ENCODE measurements around the gene ADAMTS9. TPM values are rescaled to one million over a fixed set of nuclear protein-coding genes. Genes with fewer than 3 reads are reported as not detected.

Gene ADAMTS9
- total RNA-seq, 1 experiment from 2014 or later: 0.46 TPM

DNA sequence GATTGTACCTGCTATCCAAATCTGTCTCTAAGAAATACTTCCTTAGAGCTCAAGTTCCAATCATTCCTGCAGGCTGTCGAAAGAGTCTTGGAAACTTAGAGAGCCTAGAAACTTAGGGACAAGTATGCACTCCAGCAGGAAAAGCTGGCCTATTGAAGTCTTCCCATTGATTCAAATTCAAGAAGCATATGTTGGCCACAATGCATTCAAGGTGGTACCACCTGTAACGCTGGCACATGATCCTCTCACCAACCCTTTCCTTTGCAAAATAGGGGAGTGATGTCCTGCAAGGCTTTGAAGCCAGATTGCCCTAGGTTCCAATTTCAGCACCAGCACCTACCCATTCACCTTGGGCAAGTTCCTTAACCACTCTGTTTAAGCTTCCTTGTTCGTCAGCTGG is 6.0 kb downstream of the ADAMTS9 start:
- H3K9me3 ChIP-seq (ENCODE audit: control insufficient read depth, low read depth, low read length): no peaks in the 10 kb centered on the region
- no peak overlapping the region for H2BK120ac ChIP-seq (ENCODE audit: low read depth, low read length, poor library complexity, severe bottlenecking)
- Mint-ChIP-seq H3K4me1 (peaks cover 71 to 84% of the 10 kb centered on the region in 2 experiments), H3K9me3 (peaks cover 0 to 2% of the 10 kb centered on the region in 2 experiments; a peak in 2 of 5 replicates), H3K27ac (no peak overlapping the region), H3K27me3 (ENCODE audit: low read depth) (peaks cover 99% of the 10 kb centered on the region), H3K36me3 (ENCODE audit: insufficient read depth in 1 of 3, low read depth in 3 of 3) (no peaks in the 10 kb centered on the region), H3K4me3 (peak overlapping the region in 1 of 2 experiments; percentile 19; a peak in 1 of 5 replicates)
- no peak overlapping the region for H2BK20ac ChIP-seq (ENCODE audit: low read depth, low read length, poor library complexity, severe bottlenecking)
- H2BK15ac ChIP-seq (ENCODE audit: low read depth, low read length): no peak overlapping the region
- H3K79me1 ChIP-seq (ENCODE audit: insufficient read depth, low read depth, low read length, poor library complexity, severe bottlenecking): no peaks in the 10 kb centered on the region
- no peak overlapping the region for H3K9ac ChIP-seq (ENCODE audit: extremely low read depth, insufficient read length, low read length)
- no peak overlapping the region for H2BK12ac ChIP-seq (ENCODE audit: insufficient read length, low read depth, low read length)
- H3K23me2 ChIP-seq (ENCODE audit: insufficient read length, low read depth, low read length, poor library complexity, severe bottlenecking): peaks cover 20% of the 10 kb centered on the region
- H3K14ac ChIP-seq (ENCODE audit: insufficient read depth, low read length): no peak overlapping the region
- no peak overlapping the region for H4K8ac ChIP-seq (replicated peaks; ENCODE audit: insufficient read length, low read depth, low read length)
- peaks cover 15% of the 10 kb centered on the region for H3K4me1 ChIP-seq (ENCODE audit: insufficient read depth, low read length)
- no peak overlapping the region for H3K4ac ChIP-seq (ENCODE audit: low read depth, low read length)
- H3K23ac ChIP-seq (ENCODE audit: insufficient read length, low read depth, low read length): no peak overlapping the region
- no peak overlapping the region for H4K5ac ChIP-seq (ENCODE audit: insufficient read length, low read depth, low read length)
- no peak overlapping the region for H3K4me2 ChIP-seq (ENCODE audit: insufficient read depth, insufficient read length, low read length)
- no peaks in the 10 kb centered on the region for H4K20me1 ChIP-seq (ENCODE audit: control insufficient read depth, insufficient read depth, insufficient read length)
- H4K91ac ChIP-seq (ENCODE audit: insufficient read length, low read depth, low read length): no peak overlapping the region
- TF ChIP-seq, protein P1, sequence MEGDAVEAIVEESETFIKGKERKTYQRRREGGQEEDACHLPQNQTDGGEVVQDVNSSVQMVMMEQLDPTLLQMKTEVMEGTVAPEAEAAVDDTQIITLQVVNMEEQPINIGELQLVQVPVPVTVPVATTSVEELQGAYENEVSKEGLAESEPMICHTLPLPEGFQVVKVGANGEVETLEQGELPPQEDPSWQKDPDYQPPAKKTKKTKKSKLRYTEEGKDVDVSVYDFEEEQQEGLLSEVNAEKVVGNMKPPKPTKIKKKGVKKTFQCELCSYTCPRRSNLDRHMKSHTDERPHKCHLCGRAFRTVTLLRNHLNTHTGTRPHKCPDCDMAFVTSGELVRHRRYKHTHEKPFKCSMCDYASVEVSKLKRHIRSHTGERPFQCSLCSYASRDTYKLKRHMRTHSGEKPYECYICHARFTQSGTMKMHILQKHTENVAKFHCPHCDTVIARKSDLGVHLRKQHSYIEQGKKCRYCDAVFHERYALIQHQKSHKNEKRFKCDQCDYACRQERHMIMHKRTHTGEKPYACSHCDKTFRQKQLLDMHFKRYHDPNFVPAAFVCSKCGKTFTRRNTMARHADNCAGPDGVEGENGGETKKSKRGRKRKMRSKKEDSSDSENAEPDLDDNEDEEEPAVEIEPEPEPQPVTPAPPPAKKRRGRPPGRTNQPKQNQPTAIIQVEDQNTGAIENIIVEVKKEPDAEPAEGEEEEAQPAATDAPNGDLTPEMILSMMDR (conservative IDR thresholded peaks at IDR 0.05): no peak
- no peak overlapping the region for H3K56ac ChIP-seq (ENCODE audit: insufficient read length, low read depth, low read length)
- DNase-seq: no peak
- WGBS (ENCODE audit: extremely low coverage, insufficient read length, low lambda C conversion rate): no CpG with 5 or more reads among the region's 3 CpGs
- no peaks in the 10 kb centered on the region for H3K79me2 ChIP-seq (ENCODE audit: insufficient read depth, low read length)
- no peak overlapping the region for H2AK5ac ChIP-seq (ENCODE audit: insufficient read length, low read length)
- H3K18ac ChIP-seq (ENCODE audit: insufficient read length, low read depth, low read length): no peak overlapping the region
- no peak overlapping the region for H2BK5ac ChIP-seq (ENCODE audit: insufficient read length, low read length)
- no peak overlapping the region for H2AFZ ChIP-seq (ENCODE audit: low read length)
- H3K27me3 ChIP-seq (ENCODE audit: insufficient read depth, low read length): peaks cover 47% of the 10 kb centered on the region
- H3T11ph ChIP-seq (ENCODE audit: low read length): no peak overlapping the region
- H3K27ac ChIP-seq (ENCODE audit: insufficient read length, low read depth, low read length): no peak overlapping the region
